GM12872 (cell line): ENCODE data around the gene TMEM132C.

Source experiments
- TF ChIP-seq, protein P1 (sequence below): IDR thresholded peaks from 3 replicates; pipeline ENCODE4 v1.5.1; 2011; ENCODE audit warnings: low read depth, mild to moderate bottlenecking, low read length, moderate library complexity; ENCODE audit not compliant: insufficient read depth

The TMEM132C gene

DNA sequence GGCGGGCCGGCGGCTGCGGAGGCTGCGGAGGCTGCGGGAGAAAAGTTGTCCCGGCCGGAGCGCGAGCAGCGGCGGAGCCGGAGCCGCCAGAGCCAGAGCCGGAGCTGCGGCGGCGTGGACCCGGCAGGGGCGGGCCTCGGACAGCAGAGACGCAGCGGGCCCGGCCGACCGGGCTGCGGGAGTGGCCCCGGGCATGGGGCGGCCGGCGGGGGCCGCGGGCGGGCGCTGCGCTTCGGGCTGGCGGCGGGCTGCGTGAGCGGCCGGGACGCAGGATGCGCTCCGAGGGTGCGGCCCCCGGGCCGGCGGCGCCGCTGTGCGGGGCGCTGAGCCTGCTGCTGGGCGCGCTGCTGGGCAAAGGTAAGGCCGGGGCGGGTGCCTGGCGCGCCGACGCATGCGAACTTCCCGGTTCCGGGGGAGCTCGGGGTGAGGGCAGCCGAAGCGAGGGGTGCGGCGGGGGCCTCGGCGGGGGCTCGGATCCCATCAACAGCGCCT lies at the start of gene TMEM132C:
TSS of gene TMEM132C (plus strand) at position 40 of the 492 bp plus-strand sequence. CDS start at position 273, 233 bp downstream.
- TF ChIP-seq, protein P1, sequence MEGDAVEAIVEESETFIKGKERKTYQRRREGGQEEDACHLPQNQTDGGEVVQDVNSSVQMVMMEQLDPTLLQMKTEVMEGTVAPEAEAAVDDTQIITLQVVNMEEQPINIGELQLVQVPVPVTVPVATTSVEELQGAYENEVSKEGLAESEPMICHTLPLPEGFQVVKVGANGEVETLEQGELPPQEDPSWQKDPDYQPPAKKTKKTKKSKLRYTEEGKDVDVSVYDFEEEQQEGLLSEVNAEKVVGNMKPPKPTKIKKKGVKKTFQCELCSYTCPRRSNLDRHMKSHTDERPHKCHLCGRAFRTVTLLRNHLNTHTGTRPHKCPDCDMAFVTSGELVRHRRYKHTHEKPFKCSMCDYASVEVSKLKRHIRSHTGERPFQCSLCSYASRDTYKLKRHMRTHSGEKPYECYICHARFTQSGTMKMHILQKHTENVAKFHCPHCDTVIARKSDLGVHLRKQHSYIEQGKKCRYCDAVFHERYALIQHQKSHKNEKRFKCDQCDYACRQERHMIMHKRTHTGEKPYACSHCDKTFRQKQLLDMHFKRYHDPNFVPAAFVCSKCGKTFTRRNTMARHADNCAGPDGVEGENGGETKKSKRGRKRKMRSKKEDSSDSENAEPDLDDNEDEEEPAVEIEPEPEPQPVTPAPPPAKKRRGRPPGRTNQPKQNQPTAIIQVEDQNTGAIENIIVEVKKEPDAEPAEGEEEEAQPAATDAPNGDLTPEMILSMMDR, result no peak

DNA sequence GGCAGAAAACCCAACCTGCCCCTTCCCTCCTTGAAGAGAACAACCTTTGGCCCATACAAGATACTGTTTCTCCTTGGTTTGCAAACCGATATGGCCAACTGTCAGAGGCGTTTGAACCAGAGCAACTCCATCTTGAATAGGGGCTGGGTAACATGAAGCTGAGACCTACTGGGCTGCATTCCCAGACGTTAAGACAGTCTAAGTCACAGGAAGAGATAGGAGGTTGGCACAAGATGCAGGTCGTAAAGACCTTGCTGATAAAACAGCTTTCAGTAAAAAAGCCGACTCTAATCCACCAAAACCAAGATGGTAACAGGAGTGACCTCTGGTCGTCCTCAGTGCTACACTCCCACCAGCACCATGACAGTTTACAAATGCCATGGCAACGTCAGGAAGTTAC lies 42.7 kb upstream of the TMEM132C start:
- TF ChIP-seq, protein P1, result no peak

DNA sequence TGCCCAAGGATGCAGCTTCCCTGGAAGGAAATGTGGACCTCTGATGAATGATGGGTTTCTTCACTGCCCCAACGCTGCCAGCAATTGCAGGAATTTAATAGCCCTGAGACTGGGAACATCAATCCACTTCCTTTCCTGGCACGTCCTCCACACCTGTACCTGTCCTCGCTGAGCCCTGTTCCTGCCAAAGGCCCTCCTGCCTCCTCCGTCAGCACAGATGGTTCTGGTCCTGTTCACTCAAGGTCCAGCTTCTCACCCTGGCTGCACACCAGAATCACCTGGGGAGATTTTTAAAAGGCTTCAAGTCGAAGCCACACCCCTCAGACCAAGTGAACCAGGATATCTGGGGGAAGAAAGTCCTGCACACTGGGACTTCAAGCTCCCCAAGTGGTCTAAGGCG lies 38.4 kb upstream of the TMEM132C start:
- TF ChIP-seq, protein P1, result no peak

DNA sequence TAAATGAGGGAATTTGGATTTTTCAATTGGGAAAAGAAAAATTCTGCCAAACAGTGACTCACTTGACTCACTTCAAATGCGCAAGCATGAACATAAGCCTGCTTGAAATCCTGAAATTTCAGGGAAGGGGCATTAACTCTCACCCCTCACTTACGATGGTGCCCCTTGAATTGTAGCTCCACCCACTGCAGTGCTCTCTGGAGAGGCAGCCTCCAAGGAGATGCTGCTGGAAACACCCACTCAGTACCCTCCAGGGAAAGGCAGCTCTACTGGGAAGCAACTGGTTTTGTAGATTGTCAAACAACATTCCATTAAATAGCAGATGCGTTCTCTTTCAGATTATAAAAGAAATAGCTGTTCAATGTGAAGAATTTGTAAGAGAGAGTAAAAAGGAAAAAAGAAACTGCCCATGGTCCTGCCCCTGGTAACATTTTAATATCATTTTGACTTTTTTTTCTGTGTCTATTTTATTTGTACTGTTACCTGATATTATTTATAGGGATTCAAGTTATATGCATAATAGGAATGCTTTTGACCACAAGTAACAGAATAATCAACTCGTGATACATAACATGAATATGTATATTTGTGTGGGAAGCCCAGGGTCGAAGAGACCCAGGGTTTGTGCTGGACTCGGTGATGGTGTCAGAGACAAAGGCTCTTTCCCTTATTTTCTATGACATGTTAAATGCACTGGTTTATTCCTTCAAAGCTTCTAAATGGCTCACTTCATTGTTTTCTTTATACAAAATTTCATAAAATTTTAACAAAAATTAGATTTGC lies 31.1 kb upstream of the TMEM132C start:
- TF ChIP-seq, protein P1, result no peak

DNA sequence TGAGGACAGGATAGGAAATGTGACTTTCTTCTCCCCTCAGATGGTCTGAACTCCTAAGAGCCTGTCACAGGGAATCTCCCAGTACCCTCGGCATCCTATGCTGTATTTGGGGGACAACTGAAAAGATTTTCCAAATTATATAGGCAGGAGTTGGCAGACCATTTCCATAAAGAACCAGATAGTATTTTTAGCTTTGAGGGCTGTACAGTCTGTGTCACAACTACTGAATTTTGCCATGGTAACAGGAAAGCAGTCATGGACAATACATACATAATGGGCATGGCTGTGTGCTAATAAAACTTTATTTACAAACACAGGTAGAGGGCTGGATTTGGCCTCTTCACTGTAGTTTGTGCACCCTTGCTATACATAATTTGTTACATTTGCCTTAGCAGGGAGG lies 30.4 kb upstream of the TMEM132C start:
- TF ChIP-seq, protein P1, result no peak

DNA sequence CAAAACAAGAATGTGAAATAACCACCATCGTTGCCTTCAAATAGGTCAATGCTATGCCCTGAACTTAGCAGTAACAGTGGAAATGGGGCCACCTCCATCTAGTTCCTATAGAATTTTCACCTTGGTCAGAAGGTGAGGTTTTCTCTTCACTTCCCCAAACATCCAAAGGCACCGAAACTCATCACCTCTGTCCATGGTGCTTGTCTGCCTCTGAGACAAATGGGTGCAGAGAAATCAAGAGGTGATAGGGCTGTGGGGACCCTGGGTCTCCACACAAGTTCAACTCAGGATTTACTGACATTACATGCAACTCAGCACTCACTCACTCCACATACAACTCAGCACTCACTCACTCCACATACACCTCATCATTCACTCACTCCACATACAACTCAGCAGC lies 26.2 kb upstream of the TMEM132C start:
- TF ChIP-seq, protein P1, result no peak

DNA sequence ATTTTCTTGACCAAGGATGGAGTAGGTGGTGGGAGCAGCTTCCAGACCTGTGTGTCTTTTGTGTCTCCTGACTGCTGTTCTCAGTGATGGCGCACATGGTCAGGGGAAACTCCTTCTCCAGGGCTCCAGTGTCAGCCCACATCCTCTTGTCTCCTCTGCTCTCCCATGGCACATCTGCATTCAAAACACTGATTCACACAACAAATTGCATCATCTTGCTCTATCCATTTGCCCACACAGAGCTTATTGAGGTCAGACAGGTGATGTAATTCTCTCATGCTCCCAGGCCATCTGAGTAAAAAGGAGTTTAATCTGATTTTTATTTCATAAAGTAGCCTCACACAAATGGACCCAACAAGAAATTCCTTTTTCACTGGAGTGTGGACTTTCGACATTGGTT lies 21.8 kb upstream of the TMEM132C start:
- TF ChIP-seq, protein P1, result no peak
